Measurements from ENCODE around the gene DUOX2.
A peak's percentile ranks its signal among the peaks of the same experiment; 100 is the strongest.

DNA sequence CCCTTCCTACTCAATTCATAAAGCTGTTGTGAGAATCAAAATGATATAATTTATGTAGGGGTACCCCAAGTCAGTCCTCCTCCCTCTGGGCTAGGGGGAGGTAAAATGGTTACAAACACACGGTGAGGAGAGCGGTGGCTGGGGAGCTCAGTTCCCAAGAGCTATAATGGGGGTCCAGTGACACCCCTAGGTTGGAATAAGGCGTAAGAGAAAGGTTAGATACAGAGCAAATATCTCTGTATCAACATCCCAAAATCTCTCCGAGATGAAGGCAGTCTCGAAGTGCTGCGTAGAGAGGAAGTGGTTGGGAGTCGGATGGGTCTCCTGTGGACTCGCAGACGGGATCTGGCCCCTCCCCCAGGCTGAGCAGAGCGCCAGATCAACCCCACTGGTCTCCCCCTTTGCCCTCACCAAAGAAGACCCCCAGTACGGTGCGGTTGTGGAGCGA, 1.8 kb downstream of the DUOX2 start:
- peak; percentile 19 for TF ChIP-seq EZH2phosphoT487 (IDR thresholded peaks at IDR 0.05)
- TF ChIP-seq, protein P1, sequence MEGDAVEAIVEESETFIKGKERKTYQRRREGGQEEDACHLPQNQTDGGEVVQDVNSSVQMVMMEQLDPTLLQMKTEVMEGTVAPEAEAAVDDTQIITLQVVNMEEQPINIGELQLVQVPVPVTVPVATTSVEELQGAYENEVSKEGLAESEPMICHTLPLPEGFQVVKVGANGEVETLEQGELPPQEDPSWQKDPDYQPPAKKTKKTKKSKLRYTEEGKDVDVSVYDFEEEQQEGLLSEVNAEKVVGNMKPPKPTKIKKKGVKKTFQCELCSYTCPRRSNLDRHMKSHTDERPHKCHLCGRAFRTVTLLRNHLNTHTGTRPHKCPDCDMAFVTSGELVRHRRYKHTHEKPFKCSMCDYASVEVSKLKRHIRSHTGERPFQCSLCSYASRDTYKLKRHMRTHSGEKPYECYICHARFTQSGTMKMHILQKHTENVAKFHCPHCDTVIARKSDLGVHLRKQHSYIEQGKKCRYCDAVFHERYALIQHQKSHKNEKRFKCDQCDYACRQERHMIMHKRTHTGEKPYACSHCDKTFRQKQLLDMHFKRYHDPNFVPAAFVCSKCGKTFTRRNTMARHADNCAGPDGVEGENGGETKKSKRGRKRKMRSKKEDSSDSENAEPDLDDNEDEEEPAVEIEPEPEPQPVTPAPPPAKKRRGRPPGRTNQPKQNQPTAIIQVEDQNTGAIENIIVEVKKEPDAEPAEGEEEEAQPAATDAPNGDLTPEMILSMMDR (IDR thresholded peaks at IDR 0.05): no peak
- no peak for TF ChIP-seq EZH2 (IDR thresholded peaks at IDR 0.05)
